Activated naive CD8-positive, alpha-beta T cell (primary cell): ENCODE data around the gene ZNF41.
"Not testable (repeated sequence)": the region's sequence is repeated elsewhere in the genome, so short reads cannot be mapped to it uniquely, and the experiment has no call there.

Experiments
- H3K27ac Mint-ChIP-seq: one replicate; pipeline ENCODE4 v1.8.0; 2021; ENCODE audit warnings: mixed read lengths
- H3K27me3 Mint-ChIP-seq: one replicate; pipeline ENCODE4 v1.8.0; 2021; ENCODE audit warnings: mixed read lengths
- H3K36me3 Mint-ChIP-seq: one replicate; pipeline ENCODE4 v1.8.0; 2021; ENCODE audit warnings: mixed read lengths
- H3K4me1 Mint-ChIP-seq: one replicate; pipeline ENCODE4 v1.8.0; 2021; ENCODE audit warnings: low read depth, mixed read lengths
- H3K4me3 Mint-ChIP-seq: one replicate; pipeline ENCODE4 v1.8.0; 2021; ENCODE audit warnings: mild to moderate bottlenecking, mixed read lengths
- H3K9me3 Mint-ChIP-seq: one replicate; pipeline ENCODE4 v1.8.0; 2021; ENCODE audit warnings: low read depth, mixed read lengths

ZNF41 gene

DNA sequence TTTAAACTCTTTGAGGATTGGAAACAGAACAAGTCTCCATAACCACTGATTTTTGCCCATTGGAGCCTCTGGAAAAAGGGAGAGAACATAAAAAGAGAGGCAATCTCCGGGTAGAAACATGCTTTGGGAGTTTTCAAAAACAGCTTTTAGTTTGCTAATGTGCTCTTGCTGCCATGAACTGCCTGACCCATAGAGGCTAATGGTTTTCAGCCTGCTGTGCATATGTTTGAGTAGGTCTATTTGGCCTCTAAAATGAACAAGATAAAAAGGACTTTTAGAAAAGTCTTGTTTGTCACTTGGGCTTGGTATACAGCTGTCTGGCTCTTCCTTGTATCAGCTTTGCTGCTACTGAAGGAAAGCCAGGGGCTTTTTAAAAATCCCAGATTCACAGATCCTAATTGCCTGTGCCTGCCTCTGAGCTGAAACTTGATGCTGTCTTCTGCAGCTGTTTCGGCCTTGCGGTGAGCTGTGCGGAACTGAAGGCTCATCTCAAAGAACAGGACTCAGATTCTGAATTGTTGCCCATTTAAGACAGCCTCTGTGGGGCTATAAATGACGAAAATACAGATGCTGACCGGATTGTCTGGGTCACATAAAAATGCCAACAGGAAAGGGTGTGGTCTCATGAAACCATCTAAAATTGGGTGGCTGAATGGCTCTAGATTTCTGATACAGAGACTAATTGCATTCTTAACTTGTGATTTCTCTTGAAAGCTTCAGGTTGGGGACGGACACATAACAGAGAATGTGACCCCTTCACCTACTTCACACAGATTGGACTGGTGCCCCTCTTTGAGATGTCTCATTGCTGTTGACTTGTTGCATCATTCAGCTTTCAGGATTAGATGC, 18.4 kb upstream of the ZNF41 start:
- no peaks in the 10 kb centered on the region for H3K9me3 Mint-ChIP-seq
- H3K36me3 Mint-ChIP-seq: no peaks in the 10 kb centered on the region
- no peaks in the 10 kb centered on the region for H3K4me1 Mint-ChIP-seq
- no peaks in the 10 kb centered on the region for H3K27me3 Mint-ChIP-seq
- H3K4me3 Mint-ChIP-seq: no peak overlapping the region
- H3K27ac Mint-ChIP-seq: no peak overlapping the region

DNA sequence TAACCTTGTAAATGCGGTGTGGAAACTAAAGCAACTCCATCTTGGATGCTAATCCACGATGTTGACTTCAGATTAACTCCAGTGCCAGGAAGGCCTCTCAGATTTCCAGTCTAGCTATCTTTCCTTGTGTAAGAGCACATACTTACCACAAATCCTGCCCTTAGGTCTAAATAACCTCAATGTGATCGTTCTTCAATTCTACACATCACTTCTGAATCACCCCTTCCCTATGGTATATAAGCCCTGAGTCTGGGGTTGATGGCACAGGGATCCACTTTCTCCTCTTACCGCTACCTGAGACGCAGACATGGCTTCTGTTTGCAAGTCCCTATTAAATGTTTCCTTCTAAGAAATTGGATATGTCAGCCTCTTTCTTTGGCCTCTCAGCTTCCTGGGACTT, 17.5 kb upstream of the ZNF41 start:
- Mint-ChIP-seq H3K36me3 (no peaks in the 10 kb centered on the region), H3K9me3 (no peaks in the 10 kb centered on the region), H3K4me3 (no peak overlapping the region), H3K4me1 (no peaks in the 10 kb centered on the region), H3K27ac (no peak overlapping the region), H3K27me3 (no peaks in the 10 kb centered on the region)

DNA sequence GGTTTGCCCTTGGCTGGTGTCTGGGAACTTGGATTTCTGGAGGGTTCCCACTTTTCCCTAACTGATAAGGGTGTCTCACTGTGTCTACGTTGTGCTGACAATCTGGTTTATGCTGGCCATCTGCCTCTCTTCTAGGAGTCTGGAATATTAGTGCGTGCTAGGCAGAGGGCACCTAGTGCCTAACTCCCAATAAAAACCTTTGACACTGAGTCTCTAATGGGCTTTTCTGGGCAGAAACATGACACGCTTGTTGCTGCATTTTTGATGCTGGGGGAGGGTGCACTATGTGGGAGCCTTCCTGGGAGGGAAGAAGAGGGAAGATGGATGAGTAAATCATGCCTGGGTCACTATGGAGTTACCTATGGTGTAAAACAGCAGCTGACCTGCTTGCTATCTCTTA, 16.3 kb upstream of the ZNF41 start:
- Mint-ChIP-seq H3K4me3 (no peak overlapping the region), H3K9me3 (no peaks in the 10 kb centered on the region), H3K36me3 (no peaks in the 10 kb centered on the region), H3K27me3 (no peaks in the 10 kb centered on the region), H3K27ac (no peak overlapping the region), H3K4me1 (no peaks in the 10 kb centered on the region)

DNA sequence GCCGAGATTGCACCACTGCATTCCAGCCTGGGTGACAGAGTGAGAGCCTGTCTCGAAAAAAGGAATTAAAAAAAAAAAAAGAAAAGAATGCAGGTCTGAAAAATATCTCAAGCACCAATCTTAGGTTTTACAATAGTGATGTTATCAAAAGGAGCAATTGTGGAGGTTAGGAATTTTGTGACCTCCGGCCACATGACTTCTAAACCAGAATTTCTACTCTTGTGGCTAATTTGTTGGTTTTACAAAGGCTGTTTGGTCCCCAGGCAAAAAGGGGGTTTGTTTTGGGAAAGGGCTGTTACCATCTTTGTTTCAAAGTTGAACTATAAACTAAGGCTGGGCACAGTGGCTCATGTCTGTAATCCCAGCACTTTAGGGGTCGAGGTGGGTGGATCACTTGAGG, 15.4 kb upstream of the ZNF41 start:
- Mint-ChIP-seq H3K27ac (no peak overlapping the region), H3K4me1 (no peaks in the 10 kb centered on the region), H3K4me3 (no peak overlapping the region), H3K27me3 (no peaks in the 10 kb centered on the region), H3K36me3 (no peaks in the 10 kb centered on the region), H3K9me3 (no peaks in the 10 kb centered on the region)

DNA sequence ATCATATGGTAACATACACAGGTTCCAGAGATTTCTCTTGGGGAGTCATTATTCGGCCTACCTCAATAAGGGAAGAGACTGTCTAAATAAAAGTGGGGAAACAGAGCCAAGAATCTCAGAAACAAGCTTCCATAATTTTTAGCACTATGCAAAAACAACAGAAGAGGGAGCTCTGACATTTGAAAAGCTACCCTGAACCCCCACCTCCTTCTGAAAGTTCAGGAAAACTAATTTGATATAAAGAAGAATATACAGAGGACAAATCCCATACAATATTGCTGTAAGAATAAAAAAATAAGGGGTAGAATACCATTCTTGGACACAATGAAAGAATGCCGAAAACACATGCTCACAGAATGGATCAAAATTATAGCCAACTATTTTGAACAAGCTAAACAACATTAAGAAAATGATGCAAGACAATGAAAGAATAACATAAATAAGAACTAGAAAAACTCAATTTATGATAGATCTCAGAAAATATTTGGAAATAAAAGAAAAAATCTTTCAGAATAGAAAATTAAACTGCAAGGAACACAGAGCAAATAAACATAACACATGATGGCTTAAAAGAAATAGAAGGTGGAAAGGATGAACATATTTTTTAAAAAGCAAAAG, 14.4 kb upstream of the ZNF41 start:
- no peaks in the 10 kb centered on the region for H3K36me3 Mint-ChIP-seq
- no peaks in the 10 kb centered on the region for H3K27me3 Mint-ChIP-seq
- H3K4me1 Mint-ChIP-seq: no peaks in the 10 kb centered on the region
- H3K27ac Mint-ChIP-seq: no peak overlapping the region
- no peaks in the 10 kb centered on the region for H3K9me3 Mint-ChIP-seq
- H3K4me3 Mint-ChIP-seq: no peak overlapping the region

DNA sequence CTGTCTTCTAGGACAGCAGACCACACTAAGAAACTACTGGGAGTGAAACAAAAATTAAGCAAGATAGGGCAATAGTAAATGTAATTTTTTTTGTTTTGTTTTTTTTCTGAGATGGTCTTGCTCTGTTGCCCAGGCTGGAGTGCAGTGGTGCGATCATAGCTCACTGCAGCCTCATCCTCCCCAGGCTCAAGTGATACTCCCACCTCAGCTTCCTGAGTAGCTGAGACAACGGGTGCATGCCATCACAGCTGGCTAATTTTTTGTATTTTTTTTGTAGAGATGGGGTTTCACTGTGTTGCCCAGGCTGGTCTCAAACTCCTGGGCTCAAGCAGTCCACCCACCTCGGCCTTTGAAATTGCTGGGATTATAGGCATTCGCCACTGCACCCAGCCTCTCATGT, 9.1 kb upstream of the ZNF41 start:
- H3K27me3 Mint-ChIP-seq, H3K4me3 Mint-ChIP-seq, H3K27ac Mint-ChIP-seq, H3K36me3 Mint-ChIP-seq, H3K9me3 Mint-ChIP-seq, H3K4me1 Mint-ChIP-seq: not testable (repeated sequence)

DNA sequence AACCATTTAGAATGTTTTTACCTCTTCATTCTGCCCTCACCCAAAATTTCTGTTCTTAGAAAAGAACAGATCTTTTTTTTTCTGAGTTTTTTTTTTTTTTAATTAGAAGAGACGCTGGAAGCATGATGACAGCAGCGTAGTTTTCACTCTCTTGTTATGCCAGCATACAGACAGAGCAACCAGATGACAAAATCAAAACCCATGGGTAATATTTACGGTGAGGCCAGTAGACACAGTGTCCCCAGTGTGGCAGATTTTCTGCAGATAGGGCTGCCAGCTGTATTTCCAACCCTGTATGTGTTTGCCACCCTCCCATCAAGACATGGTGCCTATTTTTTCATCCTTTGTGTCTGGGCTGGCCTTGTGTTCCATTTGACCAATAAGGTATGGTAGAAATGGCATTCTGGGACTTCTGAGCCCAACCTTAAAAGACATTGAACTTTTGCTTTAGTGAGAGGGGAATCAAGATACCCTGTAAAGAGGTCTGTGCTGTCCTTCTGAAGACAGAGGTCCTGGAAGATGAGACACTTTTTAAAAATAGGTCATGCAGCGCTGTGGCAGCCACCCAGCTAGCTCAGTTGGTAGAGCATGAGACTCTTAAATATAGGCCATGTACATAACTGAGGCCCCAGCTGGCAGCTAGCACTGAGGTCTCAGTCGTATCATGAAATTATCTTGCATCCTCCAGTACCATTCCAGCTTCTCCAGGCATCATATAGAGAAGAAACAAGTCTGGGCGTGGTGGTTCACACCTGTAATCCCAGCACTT, 6.7 kb upstream of the ZNF41 start:
- H3K27ac Mint-ChIP-seq: no peak overlapping the region
- H3K27me3 Mint-ChIP-seq: no peaks in the 10 kb centered on the region
- no peaks in the 10 kb centered on the region for H3K9me3 Mint-ChIP-seq
- no peak overlapping the region for H3K4me3 Mint-ChIP-seq
- peaks cover 6% of the 10 kb centered on the region for H3K4me1 Mint-ChIP-seq
- H3K36me3 Mint-ChIP-seq: no peaks in the 10 kb centered on the region

DNA sequence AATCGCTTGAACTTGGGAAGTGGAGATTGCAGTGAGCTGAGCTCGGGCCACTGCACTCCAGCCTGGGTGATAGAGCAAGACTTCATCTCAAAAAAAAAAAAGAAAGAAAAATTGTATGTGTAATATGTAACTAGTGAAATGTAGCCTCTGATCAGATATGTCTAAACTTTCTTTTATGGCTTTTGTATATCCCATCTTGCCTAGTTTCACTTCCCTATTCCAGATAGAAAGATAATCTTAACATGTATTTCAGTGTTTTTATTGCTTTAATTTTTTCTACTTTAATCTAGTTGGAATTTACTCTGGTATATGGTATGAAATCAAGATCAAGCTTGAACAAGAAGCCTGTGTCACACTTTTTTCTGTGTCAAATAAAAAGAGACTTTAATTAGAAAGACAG, 1.9 kb upstream of the ZNF41 start:
- H3K4me1 Mint-ChIP-seq: peaks cover 29% of the 10 kb centered on the region
- H3K36me3 Mint-ChIP-seq: no peaks in the 10 kb centered on the region
- H3K27ac Mint-ChIP-seq: no peak overlapping the region
- H3K27me3 Mint-ChIP-seq: no peaks in the 10 kb centered on the region
- H3K9me3 Mint-ChIP-seq: no peaks in the 10 kb centered on the region
- H3K4me3 Mint-ChIP-seq: peak overlapping the region; percentile 98

DNA sequence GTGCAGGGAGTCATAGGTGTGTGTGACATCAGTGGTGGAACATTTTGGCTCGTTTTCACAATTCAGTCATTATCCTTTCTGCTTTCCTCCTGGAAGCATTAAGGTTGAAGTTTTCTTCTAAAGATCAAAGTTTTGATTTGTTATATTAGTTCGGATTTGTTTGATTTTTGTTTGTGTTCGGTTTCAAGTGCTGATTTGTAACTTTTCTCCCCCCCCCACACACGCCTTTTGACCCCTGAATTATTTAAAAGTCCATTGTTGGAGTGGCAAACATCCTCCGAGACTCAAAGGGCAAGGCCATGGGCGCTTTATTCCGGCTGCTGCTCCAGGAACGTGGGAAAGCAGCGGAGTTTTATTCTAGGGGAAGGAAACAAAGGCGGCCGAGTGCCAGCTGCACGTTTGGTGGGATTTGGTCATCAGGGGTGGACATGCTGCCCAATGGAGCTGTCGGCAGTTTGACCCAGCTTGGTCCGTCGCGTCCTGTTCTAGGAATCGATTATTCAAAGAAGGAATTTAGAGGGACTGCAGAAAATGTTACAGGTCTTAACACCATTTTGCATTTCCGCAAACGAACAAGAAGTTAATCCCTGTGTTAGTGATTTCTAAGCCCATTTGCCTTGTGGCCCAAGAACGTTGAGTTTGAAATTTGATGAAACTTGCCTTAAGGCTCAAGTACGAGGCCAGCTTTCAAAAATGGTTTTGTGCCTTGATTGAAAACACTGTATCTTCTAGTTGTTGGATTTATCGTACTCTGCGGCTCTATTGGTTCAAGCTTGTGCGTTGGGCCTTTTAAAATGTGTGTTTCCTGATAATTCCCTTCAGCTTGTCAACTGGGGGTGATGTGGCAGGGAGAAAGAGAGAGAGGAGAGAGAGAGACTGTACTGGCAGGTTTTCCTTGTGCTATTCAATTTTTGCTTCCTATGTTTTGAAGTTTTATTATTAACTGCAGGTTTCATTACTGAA, 565 bp upstream of the ZNF41 start:
- Mint-ChIP-seq H3K4me1 (peaks cover 31% of the 10 kb centered on the region), H3K9me3 (no peaks in the 10 kb centered on the region), H3K36me3 (no peaks in the 10 kb centered on the region), H3K27ac (peak overlapping the region; percentile 90), H3K27me3 (no peaks in the 10 kb centered on the region), H3K4me3 (peak overlapping the region; percentile 98)

DNA sequence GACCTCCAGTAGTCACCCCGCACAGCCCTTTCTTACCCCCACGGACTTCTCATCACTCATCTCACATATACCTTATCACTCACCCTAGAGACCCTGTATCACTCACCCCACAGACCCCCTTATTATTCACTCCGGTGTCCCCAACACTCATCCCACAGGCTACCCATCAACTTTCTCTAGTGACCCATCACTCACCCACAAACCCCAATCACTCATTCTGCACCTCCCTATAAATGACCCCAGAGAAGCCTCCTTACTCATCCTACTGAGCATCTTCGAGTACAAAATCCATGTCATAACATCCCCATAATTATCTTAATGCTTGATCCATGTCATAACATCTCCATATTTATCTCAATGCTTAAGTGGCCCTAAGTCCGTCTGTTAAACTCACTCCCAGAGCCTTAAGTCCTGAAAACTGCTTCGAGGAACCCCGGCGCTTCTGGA, 934 bp downstream of the ZNF41 start:
- Mint-ChIP-seq H3K9me3 (no peaks in the 10 kb centered on the region), H3K4me1 (peaks cover 37% of the 10 kb centered on the region), H3K27me3 (no peaks in the 10 kb centered on the region), H3K4me3 (peak overlapping the region; percentile 98), H3K27ac (peak overlapping the region; percentile 91), H3K36me3 (no peaks in the 10 kb centered on the region)

DNA sequence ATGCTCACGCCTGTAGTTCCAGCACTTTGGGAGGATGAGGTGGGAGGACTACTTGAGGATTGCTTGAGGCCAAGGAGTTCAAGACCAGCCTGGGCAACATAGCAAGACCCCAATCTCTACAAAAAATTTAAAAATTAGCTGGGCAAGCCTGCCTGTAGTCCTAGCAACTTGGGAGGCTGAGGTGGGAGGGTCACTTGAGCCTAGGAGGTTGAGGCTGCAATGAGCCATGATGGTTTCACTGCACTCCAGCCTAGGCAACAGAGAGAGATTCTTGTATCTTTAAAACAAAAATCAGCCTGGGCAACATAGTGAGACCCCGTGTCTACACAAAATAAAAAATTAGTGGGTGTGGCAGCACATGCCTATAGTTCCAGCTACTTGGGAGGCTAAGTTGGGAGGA, 1.9 kb downstream of the ZNF41 start:
- Mint-ChIP-seq H3K36me3 (no peaks in the 10 kb centered on the region), H3K27ac (no peak overlapping the region), H3K4me1 (peaks cover 39% of the 10 kb centered on the region), H3K27me3 (no peaks in the 10 kb centered on the region), H3K9me3 (no peaks in the 10 kb centered on the region), H3K4me3 (peak overlapping the region; percentile 98)

DNA sequence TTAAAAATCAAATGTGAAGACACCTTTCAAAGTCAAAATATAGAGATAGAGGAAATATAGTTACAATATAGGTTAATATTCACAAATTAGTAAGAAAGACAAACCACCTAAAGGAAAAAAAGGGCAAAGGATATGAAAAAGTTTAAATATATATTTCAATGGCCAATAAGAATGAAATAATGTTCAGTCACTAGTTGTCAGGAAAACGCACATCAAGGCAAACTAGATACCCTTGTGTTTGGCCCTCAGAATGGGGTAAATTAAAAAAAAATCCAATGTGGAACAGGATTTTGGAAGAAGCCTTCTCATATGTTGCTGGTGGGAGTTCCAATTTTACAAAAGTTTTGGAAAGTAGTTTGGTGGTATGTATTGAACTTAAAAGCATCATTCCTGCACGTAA, 2.4 kb downstream of the ZNF41 start:
- H3K4me3 Mint-ChIP-seq: peak overlapping the region; percentile 98
- H3K27ac Mint-ChIP-seq: no peak overlapping the region
- no peaks in the 10 kb centered on the region for H3K36me3 Mint-ChIP-seq
- peaks cover 42% of the 10 kb centered on the region for H3K4me1 Mint-ChIP-seq
- H3K27me3 Mint-ChIP-seq: no peaks in the 10 kb centered on the region
- H3K9me3 Mint-ChIP-seq: no peaks in the 10 kb centered on the region

DNA sequence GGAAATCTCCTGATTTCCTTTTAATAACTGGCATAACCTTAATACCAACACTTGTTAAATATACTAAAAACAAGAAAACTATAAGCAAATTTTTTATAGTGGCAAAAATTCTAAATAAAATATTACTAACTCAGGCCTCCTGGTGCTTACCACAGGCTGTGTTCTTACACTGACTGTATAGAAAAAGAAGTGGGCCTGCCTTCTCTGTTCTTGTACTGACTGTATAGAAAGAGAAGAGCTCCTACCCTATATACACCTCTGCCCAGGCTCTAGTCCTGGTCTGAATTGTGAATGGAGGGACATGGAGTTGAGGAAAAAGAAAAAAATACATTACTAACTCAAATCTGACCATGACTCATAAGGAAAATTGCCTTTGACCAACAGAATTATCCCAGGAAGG, 7.5 kb downstream of the ZNF41 start:
- H3K9me3 Mint-ChIP-seq: no peaks in the 10 kb centered on the region
- peaks cover 32% of the 10 kb centered on the region for H3K4me1 Mint-ChIP-seq
- H3K4me3 Mint-ChIP-seq: no peak overlapping the region
- H3K27ac Mint-ChIP-seq: no peak overlapping the region
- no peaks in the 10 kb centered on the region for H3K36me3 Mint-ChIP-seq
- no peaks in the 10 kb centered on the region for H3K27me3 Mint-ChIP-seq

DNA sequence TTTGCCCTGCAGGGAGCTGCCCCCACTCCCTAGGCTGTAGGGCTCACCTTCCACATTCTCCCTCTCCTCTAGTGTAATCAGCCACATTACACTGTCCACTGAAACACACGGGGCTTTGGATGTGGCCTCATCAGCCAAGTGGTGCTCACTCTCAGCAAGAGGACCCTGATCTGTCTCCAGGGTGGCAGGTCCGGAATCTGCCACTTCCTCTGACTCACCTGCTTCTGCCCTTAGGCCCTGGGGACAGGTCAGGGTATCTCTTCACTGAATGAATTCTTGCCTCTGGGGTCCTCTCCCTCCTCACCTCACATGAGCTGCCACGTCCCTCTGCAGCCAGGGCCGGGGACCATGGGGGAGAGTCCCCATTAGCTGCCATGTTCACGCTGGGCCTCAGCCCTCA, 15.9 kb downstream of the ZNF41 start:
- H3K36me3 Mint-ChIP-seq: peaks cover 6% of the 10 kb centered on the region
- H3K27ac Mint-ChIP-seq: no peak overlapping the region
- H3K4me1 Mint-ChIP-seq: peaks cover 11% of the 10 kb centered on the region
- H3K9me3 Mint-ChIP-seq: no peaks in the 10 kb centered on the region
- no peak overlapping the region for H3K4me3 Mint-ChIP-seq
- no peaks in the 10 kb centered on the region for H3K27me3 Mint-ChIP-seq
